Calu3 (cell line): ENCODE measurements around the gene PSME3. TPM values are rescaled to one million over a fixed set of nuclear protein-coding genes. Genes with fewer than 3 reads are reported as not detected.
"Not testable (repeated sequence)": the region's sequence is repeated elsewhere in the genome, so short reads cannot be mapped to it uniquely, and the experiment has no call there.

Experiments used
- BruUV-seq: library from RNA; stranded (reverse); fragments of 400-500 nt; replicated peaks from 2 replicates; lab custom pipeline; 2021; lab: Mats Ljungman, UMichigan
- CTCF ChIA-PET: fragments of 300-600 bp; sonication (Branson Sonifier 250); formaldehyde crosslinking; loops from one replicate; lab custom pipeline; 2022; ENCODE audit warnings: antibody characterized with exemption; lab: Charles Lee
- DNase-seq: peaks from one replicate; pipeline ENCODE4 v3.0.0; 2022
- H3K27ac Mint-ChIP-seq: one replicate; pipeline ENCODE4 v1.8.0; 2022; ENCODE audit warnings: mixed read lengths; ENCODE audit not compliant: unreplicated experiment
- H3K27me3 Mint-ChIP-seq: one replicate; pipeline ENCODE4 v1.8.0; 2022; ENCODE audit warnings: mixed read lengths; ENCODE audit not compliant: unreplicated experiment
- H3K36me3 Mint-ChIP-seq: one replicate; pipeline ENCODE4 v1.8.0; 2022; ENCODE audit warnings: mild to moderate bottlenecking, moderate library complexity, mixed read lengths; ENCODE audit not compliant: insufficient read depth, unreplicated experiment
- H3K4me1 Mint-ChIP-seq: one replicate; pipeline ENCODE4 v1.8.0; 2022; ENCODE audit warnings: mild to moderate bottlenecking, low read depth, mixed read lengths; ENCODE audit not compliant: unreplicated experiment
- H3K4me3 Mint-ChIP-seq: one replicate; pipeline ENCODE4 v1.8.0; 2022; ENCODE audit warnings: mild to moderate bottlenecking, low read depth, moderate library complexity, mixed read lengths; ENCODE audit not compliant: unreplicated experiment
- H3K9me3 Mint-ChIP-seq: one replicate; pipeline ENCODE4 v1.8.0; 2022; ENCODE audit warnings: low read depth, mixed read lengths; ENCODE audit not compliant: unreplicated experiment
- intact Hi-C: fragments of 100-400 bp; cut with micrococcal nuclease; formaldehyde crosslinking; loops from one replicate; pipeline ENCODE4 v1.10.0; 2022; ENCODE audit not compliant: unreplicated experiment
- total RNA-seq: library from RNA; stranded (reverse); gene quantifications from 2 replicates; pipeline ENCODE4 v1.2.3, GENCODE V29; 2022
- TF ChIP-seq, protein P1 (sequence below): fragments of 200-600 bp; IDR thresholded peaks from one replicate; pipeline ENCODE4 v1.8.0; 2022; ENCODE audit warnings: antibody characterized with exemption; ENCODE audit not compliant: unreplicated experiment

The PSME3 gene
- total RNA-seq, 1 experiment from 2014 or later: 238 TPM

DNA sequence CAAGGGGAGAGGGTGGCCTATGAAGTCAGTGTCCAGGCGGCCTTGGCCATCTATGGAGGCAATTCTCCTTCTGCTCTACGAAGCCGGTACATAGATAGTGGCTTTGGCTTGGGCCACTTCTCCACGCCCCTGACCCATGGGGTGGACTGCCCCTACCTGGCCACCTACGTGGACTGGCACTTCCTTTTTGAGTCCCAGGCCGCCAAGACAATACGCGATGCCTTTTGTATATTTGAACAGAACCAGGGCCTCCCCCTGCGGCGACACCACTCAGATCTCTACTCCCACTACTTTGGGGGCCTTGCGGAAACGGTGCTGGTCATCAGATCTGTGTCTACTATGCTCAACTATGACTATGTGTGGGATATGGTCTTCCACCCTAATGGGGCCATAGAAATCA lies 35.1 kb downstream of the PSME3 start:
- no TSS peak for BruUV-seq
- Mint-ChIP-seq H3K36me3 (no peaks in the 10 kb centered on the region), H3K27ac (no peak overlapping the region), H3K4me1 (peaks cover 9% of the 10 kb centered on the region), H3K4me3 (no peak overlapping the region), H3K9me3 (peaks cover 7% of the 10 kb centered on the region), H3K27me3 (peaks cover 56% of the 10 kb centered on the region)
- CTCF ChIA-PET: interaction anchor here (0.5 kb wide), 1 partner anchor 77 kb away, joined by 4 read pairs; no protein-coding TSS in a partner anchor
- TF ChIP-seq, protein P1, sequence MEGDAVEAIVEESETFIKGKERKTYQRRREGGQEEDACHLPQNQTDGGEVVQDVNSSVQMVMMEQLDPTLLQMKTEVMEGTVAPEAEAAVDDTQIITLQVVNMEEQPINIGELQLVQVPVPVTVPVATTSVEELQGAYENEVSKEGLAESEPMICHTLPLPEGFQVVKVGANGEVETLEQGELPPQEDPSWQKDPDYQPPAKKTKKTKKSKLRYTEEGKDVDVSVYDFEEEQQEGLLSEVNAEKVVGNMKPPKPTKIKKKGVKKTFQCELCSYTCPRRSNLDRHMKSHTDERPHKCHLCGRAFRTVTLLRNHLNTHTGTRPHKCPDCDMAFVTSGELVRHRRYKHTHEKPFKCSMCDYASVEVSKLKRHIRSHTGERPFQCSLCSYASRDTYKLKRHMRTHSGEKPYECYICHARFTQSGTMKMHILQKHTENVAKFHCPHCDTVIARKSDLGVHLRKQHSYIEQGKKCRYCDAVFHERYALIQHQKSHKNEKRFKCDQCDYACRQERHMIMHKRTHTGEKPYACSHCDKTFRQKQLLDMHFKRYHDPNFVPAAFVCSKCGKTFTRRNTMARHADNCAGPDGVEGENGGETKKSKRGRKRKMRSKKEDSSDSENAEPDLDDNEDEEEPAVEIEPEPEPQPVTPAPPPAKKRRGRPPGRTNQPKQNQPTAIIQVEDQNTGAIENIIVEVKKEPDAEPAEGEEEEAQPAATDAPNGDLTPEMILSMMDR: no peak
- intact Hi-C loops: no loop called here
- no peak for DNase-seq

DNA sequence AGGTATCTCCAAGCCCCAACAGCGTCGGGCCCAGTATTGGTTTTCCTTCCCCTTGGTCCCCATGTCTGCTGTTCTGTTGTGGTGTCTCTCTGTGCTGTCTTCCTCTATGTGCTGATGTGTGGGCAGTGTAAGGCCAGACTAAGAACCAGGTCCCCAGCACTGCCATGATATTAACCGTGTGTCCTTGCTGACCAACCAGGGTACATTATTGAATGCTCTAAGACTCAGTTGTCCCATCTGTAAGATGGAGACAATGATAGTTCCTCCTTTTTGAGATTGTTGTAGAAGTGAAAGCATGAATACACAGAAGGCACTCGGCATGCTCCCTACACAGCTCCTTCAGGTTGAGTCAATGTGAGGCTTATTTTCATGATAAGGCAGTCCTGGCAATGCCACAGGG lies 38.5 kb downstream of the PSME3 start:
- Mint-ChIP-seq H3K27me3 (peaks cover 55% of the 10 kb centered on the region), H3K4me1 (peaks cover 8% of the 10 kb centered on the region), H3K27ac (no peak overlapping the region), H3K36me3 (no peaks in the 10 kb centered on the region), H3K9me3 (peaks cover 3% of the 10 kb centered on the region), H3K4me3 (no peak overlapping the region)
- CTCF ChIA-PET: no interaction called here
- BruUV-seq: no TSS peak
- DNase-seq: no peak
- TF ChIP-seq, protein P1: no peak
- intact Hi-C loops: no loop called here

DNA sequence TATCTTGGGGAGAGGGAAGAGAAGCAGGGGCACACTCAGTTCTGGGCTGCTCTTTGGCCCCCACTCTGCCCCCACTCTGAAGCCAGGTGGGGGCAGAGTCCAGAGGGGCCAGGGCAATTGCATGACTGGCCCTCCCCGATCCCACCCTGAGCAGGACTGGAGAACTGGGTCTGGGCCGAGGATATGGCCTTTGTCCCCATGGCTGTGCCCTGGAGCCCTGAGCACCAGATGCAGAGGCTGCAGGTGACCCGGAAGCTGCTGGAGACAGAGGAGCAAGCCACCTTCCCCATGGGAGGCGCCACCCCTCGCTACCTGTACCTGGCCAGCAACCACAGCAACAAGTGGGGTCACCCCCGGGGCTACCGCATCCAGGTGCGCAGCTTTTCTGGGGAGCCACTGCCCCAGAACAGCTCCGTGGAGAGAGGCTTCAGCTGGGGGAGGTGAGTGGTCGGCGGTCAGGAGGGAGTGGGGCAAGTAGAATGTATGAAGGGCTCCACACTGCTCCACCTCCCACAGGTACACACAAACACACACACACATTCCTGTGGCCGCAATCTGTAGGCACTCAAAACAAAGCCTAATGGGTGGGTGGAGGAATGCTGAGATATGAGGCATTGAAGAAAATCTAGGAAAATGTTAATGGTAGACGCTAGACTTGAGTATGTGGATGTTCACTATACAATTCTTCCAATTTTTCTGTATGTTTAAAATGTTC lies 39.2 kb downstream of the PSME3 start:
- Mint-ChIP-seq H3K36me3 (no peaks in the 10 kb centered on the region), H3K27me3 (peaks cover 55% of the 10 kb centered on the region), H3K4me1 (peaks cover 5% of the 10 kb centered on the region), H3K27ac (no peak overlapping the region), H3K4me3 (no peak overlapping the region), H3K9me3 (peaks cover 3% of the 10 kb centered on the region)
- intact Hi-C loops: no loop called here
- TF ChIP-seq, protein P1: no peak
- CTCF ChIA-PET: no interaction called here
- no TSS peak for BruUV-seq
- DNase-seq: no peak

DNA sequence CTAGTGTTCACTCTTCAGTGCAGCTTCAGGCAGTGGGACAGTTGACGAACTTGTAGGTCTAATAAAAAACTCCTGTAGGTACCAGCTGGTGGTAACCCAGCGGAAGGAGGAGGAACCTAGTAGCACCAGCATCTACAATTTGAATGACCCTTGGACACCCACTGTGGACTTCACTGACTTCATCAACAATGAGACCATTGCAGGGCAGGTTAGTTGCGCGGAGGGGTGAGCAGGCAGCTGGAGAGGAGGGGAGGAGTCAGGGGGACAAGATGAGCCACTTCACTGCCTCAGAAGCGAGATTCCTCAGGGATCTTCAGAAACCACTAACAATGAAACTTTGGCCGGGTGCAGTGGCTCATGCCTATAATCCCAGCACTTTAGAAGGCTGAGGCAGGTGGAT lies 40.1 kb downstream of the PSME3 start:
- no peak overlapping the region for H3K27ac Mint-ChIP-seq
- CTCF ChIA-PET: no interaction called here
- H3K27me3 Mint-ChIP-seq: peaks cover 62% of the 10 kb centered on the region
- intact Hi-C loops: no loop called here
- BruUV-seq: no TSS peak
- peaks cover 3% of the 10 kb centered on the region for H3K9me3 Mint-ChIP-seq
- H3K4me3 Mint-ChIP-seq: no peak overlapping the region
- TF ChIP-seq, protein P1: no peak
- DNase-seq: no peak
- H3K4me1 Mint-ChIP-seq: peaks cover 14% of the 10 kb centered on the region
- H3K36me3 Mint-ChIP-seq: no peaks in the 10 kb centered on the region

DNA sequence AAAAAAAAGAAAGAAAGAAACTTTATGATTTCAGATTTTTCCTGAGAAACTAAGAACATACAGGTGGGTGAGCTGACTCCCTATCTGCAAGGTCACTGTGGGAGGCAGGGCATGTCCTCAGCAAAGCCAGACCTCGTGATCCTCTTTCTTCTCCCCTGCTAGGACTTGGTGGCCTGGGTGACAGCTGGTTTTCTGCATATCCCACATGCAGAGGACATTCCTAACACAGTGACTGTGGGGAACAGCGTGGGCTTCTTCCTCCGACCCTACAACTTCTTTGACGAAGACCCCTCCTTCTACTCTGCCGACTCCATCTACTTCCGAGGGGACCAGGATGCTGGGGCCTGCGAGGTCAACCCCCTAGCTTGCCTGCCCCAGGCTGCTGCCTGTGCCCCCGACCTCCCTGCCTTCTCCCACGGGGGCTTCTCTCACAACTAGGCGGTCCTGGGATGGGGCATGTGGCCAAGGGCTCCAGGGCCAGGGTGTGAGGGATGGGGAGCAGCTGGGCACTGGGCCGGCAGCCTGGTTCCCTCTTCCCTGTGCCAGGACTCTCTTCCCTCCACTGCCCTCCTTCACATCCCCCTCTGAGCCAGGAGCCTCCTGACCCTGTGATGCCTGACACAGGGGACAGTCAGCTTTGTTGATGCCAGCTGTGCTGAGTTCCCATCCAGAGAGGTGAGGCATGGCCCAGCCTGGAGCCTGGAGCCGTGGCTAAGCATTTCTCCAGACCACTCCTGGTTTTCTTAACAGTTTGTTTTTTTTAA lies 40.9 kb downstream of the PSME3 start:
- H3K4me3 Mint-ChIP-seq, BruUV-seq, H3K27ac Mint-ChIP-seq, CTCF ChIA-PET, H3K36me3 Mint-ChIP-seq, intact Hi-C loops, H3K9me3 Mint-ChIP-seq, DNase-seq: not testable (repeated sequence)
- Mint-ChIP-seq H3K4me1 (peaks cover 17% of the 10 kb centered on the region), H3K27me3 (peaks cover 70% of the 10 kb centered on the region)
